DOHH2 (cell line): ENCODE results near the gene NXPH2.

Source experiments
- H3F3A ChIP-seq: fragments of 200-600 bp; sonication (generic), shearing (Covaris generic); 2 replicates; pipeline ENCODE4 v1.6.0; 2016; ENCODE audit warnings: antibody characterized with exemption, mild to moderate bottlenecking; ENCODE audit not compliant: control insufficient read depth, insufficient read depth
- H3K27ac ChIP-seq: fragments of 200-600 bp; sonication (generic); 2 replicates; pipeline ENCODE4 v1.5.1; 2014; ENCODE audit warnings: low read depth, mild to moderate bottlenecking, low read length, moderate library complexity
- H3K27me3 ChIP-seq: fragments of 200-600 bp; sonication (generic); 2 replicates; pipeline ENCODE4 v1.6.1; 2014; ENCODE audit warnings: mild to moderate bottlenecking, low read length, mixed read lengths; ENCODE audit not compliant: control insufficient read depth
- H3K36me3 ChIP-seq: fragments of 200-600 bp; sonication (generic); 2 replicates; pipeline ENCODE4 v1.6.1; 2014; ENCODE audit warnings: mild to moderate bottlenecking, low read length, moderate library complexity, mixed read lengths; ENCODE audit not compliant: control insufficient read depth
- H3K4me1 ChIP-seq: fragments of 200-600 bp; sonication (generic); 2 replicates; pipeline ENCODE4 v1.6.1; 2014; ENCODE audit warnings: mild to moderate bottlenecking, low read length, mixed read lengths; ENCODE audit not compliant: control insufficient read depth
- H3K4me2 ChIP-seq: fragments of 200-600 bp; sonication (generic); 2 replicates; pipeline ENCODE4 v1.6.0; 2014; ENCODE audit warnings: mild to moderate bottlenecking, low read length, moderate library complexity
- H3K4me3 ChIP-seq: fragments of 200-600 bp; sonication (generic); 2 replicates; pipeline ENCODE4 v1.5.1; 2014; ENCODE audit warnings: mild to moderate bottlenecking, low read length, mixed read lengths
- H3K79me2 ChIP-seq: fragments of 200-600 bp; sonication (generic); 2 replicates; pipeline ENCODE4 v1.6.1; 2014; ENCODE audit warnings: mild to moderate bottlenecking, low read length, mixed read lengths; ENCODE audit not compliant: control insufficient read depth
- H3K9me2 ChIP-seq: fragments of 200-600 bp; sonication (generic); replicated peaks from 2 replicates; pipeline ENCODE4 v1.6.1; 2014; ENCODE audit warnings: mild to moderate bottlenecking, low read length, mixed read lengths; ENCODE audit not compliant: control insufficient read depth
- H3K9me3 ChIP-seq: fragments of 200-600 bp; sonication (generic); 2 replicates; pipeline ENCODE4 v1.6.1; 2014; ENCODE audit warnings: antibody characterized with exemption, low read length, mixed read lengths; ENCODE audit not compliant: control insufficient read depth, insufficient read depth
- H4K20me1 ChIP-seq: fragments of 200-600 bp; sonication (generic); 2 replicates; pipeline ENCODE4 v1.6.0; 2014; ENCODE audit warnings: low read depth, mild to moderate bottlenecking, antibody characterized with exemption, low read length, moderate library complexity; ENCODE audit not compliant: control insufficient read depth, insufficient read depth
- EZH2phosphoT487 ChIP-seq: fragments of 200-600 bp; sonication (generic); IDR thresholded peaks from 2 replicates; pipeline ENCODE4 v1.6.1; 2017; ENCODE audit warnings: borderline replicate concordance, mild to moderate bottlenecking, antibody characterized with exemption, low read length, moderate library complexity, mixed read lengths
- TF ChIP-seq, protein P1 (sequence below): fragments of 200-600 bp; sonication (generic); IDR thresholded peaks from one replicate; pipeline ENCODE4 v1.5.1; 2014; ENCODE audit warnings: antibody characterized with exemption, mild to moderate bottlenecking, low read depth, low read length; ENCODE audit not compliant: poor library complexity, severe bottlenecking

NXPH2 gene

DNA sequence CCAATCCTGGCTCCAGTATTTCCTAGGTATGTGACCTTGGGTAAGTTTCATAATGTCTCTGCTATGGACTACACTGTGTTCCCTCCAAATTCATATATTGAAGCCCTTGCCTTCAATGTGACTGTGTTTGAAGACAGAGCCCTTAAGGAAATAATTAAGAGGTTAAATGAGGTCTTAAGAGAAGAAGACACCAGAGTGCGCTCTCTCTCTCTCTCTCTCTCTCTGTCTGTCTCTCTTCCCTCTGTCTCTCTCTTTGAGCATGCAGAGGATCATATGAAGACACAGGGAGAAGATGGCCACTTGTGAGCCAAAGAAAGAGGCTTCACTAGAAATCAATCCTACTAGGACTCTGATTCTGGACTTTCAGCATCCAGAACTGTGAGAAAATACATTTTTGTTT, 52.2 kb downstream of the NXPH2 start:
- no peak overlapping the region for H3K4me3 ChIP-seq
- no peaks in the 10 kb centered on the region for H3K79me2 ChIP-seq
- H3K9me3 ChIP-seq: no peaks in the 10 kb centered on the region
- no peaks in the 10 kb centered on the region for H3K27me3 ChIP-seq
- no peak overlapping the region for H3K4me2 ChIP-seq
- no peaks in the 10 kb centered on the region for H3K4me1 ChIP-seq
- no peaks in the 10 kb centered on the region for H4K20me1 ChIP-seq
- TF ChIP-seq EZH2phosphoT487: no peak
- TF ChIP-seq, protein P1, sequence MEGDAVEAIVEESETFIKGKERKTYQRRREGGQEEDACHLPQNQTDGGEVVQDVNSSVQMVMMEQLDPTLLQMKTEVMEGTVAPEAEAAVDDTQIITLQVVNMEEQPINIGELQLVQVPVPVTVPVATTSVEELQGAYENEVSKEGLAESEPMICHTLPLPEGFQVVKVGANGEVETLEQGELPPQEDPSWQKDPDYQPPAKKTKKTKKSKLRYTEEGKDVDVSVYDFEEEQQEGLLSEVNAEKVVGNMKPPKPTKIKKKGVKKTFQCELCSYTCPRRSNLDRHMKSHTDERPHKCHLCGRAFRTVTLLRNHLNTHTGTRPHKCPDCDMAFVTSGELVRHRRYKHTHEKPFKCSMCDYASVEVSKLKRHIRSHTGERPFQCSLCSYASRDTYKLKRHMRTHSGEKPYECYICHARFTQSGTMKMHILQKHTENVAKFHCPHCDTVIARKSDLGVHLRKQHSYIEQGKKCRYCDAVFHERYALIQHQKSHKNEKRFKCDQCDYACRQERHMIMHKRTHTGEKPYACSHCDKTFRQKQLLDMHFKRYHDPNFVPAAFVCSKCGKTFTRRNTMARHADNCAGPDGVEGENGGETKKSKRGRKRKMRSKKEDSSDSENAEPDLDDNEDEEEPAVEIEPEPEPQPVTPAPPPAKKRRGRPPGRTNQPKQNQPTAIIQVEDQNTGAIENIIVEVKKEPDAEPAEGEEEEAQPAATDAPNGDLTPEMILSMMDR: no peak
- no peak overlapping the region for H3K27ac ChIP-seq
- no peaks in the 10 kb centered on the region for H3F3A ChIP-seq
- no peaks in the 10 kb centered on the region for H3K36me3 ChIP-seq
- H3K9me2 ChIP-seq: no peaks in the 10 kb centered on the region

DNA sequence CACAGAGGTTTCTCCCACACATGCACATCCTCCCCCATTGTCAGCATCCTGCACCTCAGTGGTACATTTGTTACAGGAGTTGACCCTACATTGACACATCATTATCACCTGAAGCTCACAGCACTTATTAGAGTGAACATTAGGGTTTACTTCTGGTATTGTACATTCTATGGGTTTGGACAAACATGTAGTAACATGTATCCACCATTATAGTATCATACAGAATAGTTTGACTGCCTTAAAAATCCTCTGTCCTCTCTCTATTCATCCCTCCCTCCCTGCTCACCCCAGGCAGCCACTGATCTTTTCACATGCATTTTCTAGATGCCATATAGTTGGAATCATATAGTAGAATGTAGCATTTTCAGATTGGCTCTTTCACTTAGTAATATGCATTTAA, 53.5 kb downstream of the NXPH2 start:
- TF ChIP-seq EZH2phosphoT487: no peak
- TF ChIP-seq, protein P1: no peak
- no peak overlapping the region for H3K4me3 ChIP-seq
- H3K4me2 ChIP-seq: no peak overlapping the region

DNA sequence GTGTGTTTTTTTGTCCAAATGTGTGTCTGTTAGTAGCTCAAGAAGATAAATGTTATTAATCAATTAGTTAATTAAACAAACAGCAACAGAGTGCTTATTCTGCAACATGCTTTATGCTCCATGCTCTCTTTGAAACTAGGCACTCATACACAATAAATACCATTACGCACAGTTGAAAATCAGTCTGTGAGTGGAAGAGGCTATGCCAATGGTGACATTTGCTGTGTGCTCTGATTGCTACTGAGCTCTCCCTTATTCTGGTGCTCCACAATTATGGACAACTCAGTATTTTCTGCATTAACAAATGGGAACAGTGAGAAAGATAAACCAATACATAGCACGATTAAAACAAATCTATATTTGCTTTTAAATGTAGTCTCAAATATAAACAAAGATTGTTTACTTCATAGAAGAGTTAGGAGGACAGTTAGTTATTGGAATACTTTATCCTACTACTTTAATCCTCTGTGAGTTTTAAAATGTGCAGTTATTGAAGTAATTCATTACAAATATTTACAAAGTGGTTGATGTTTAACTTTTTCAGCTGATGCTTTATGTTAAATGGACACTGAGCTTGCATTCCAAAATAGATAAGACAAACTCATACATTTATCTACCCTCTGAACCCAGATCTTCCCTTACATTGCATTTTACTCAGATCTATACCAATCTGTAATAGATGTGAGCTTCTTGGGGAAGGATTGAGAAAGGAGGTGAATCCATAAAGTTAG, 55.3 kb downstream of the NXPH2 start:
- TF ChIP-seq, protein P1: no peak
- no peak for TF ChIP-seq EZH2phosphoT487
- no peaks in the 10 kb centered on the region for H3K9me3 ChIP-seq
- no peak overlapping the region for H3K4me3 ChIP-seq
- no peaks in the 10 kb centered on the region for H3K27me3 ChIP-seq
- no peaks in the 10 kb centered on the region for H4K20me1 ChIP-seq
- no peaks in the 10 kb centered on the region for H3K9me2 ChIP-seq
- no peaks in the 10 kb centered on the region for H3K36me3 ChIP-seq
- no peak overlapping the region for H3K4me2 ChIP-seq
- no peaks in the 10 kb centered on the region for H3K79me2 ChIP-seq
- H3K4me1 ChIP-seq: no peaks in the 10 kb centered on the region
- H3K27ac ChIP-seq: no peak overlapping the region
- H3F3A ChIP-seq: no peaks in the 10 kb centered on the region

More for the DNA sequence above, 53.5 kb downstream of the NXPH2 start:
- H3K9me3 ChIP-seq: no peaks in the 10 kb centered on the region
- H3F3A ChIP-seq: no peaks in the 10 kb centered on the region
- H3K9me2 ChIP-seq: no peaks in the 10 kb centered on the region
- no peaks in the 10 kb centered on the region for H4K20me1 ChIP-seq
- H3K79me2 ChIP-seq: no peaks in the 10 kb centered on the region
- H3K27me3 ChIP-seq: no peaks in the 10 kb centered on the region
- H3K27ac ChIP-seq: no peak overlapping the region
- no peaks in the 10 kb centered on the region for H3K36me3 ChIP-seq
- H3K4me1 ChIP-seq: no peaks in the 10 kb centered on the region
